Tibial artery (tissue), 4 donors: Measurements from ENCODE around the gene SON.
"Not testable (repeated sequence)": the region's sequence is repeated elsewhere in the genome, so short reads cannot be mapped to it uniquely, and the experiment has no call there.

Experiments
- DNase-seq, 2 donors: peaks; one replicate each; pipeline ENCODE4 v3.0.0-alpha.2; 2019
- H3K27ac ChIP-seq, 2 donors: fragments of 200-600 bp; sonication (generic) in 1 of 2; 1 replicate in 1 of 2; 2 replicates in 1 of 2; pipeline ENCODE4 v1.5.1; 2018 to 2019; ENCODE audit warnings: mild to moderate bottlenecking in 1 of 2
- H3K27me3 ChIP-seq, 2 donors: fragments of 200-600 bp; sonication (generic) in 1 of 2; one replicate each; pipeline versions ENCODE4 v1.5.1 to v1.6.0; 2016 to 2019
- H3K36me3 ChIP-seq, 3 donors: fragments of 200-600 bp; sonication (generic) in 2 of 3; one replicate each; pipeline ENCODE4 v1.5.1; 2016 to 2019; ENCODE audit warnings: mild to moderate bottlenecking in 2 of 3
- H3K4me1 ChIP-seq, 4 donors: fragments of 200-600 bp; sonication (generic) in 2 of 4; 1 replicate in 3 of 4; 2 replicates in 1 of 4; pipeline ENCODE4 v1.5.1; 2016 to 2019
- H3K4me3 ChIP-seq, 2 donors: fragments of 200-600 bp; sonication (generic) in 1 of 2; 1 replicate in 1 of 2; 2 replicates in 1 of 2; pipeline ENCODE4 v1.5.1; 2018 to 2019; ENCODE audit warnings: mild to moderate bottlenecking in 2 of 2
- H3K9me3 ChIP-seq, 3 donors: fragments of 200-600 bp; sonication (generic) in 1 of 3; one replicate each; pipeline ENCODE4 v1.5.1; 2016 to 2019
- intact Hi-C: fragments of 100-400 bp; cut with DNase I; formaldehyde crosslinking; loops from one replicate; pipeline ENCODE4 v1.15.0; 2023; ENCODE audit warnings: low total_unique reads
- TF ChIP-seq, protein P1 (sequence below), 2 experiments: fragments of 200-600 bp in 1 of 2; fragments of 450-650 bp in 1 of 2; IDR thresholded peaks; one replicate each; pipeline ENCODE4 v1.5.1; 2017 to 2019; ENCODE audit warnings: antibody characterized with exemption in 2 of 2, mild to moderate bottlenecking in 1 of 2, moderate library complexity in 1 of 2

The SON gene

DNA sequence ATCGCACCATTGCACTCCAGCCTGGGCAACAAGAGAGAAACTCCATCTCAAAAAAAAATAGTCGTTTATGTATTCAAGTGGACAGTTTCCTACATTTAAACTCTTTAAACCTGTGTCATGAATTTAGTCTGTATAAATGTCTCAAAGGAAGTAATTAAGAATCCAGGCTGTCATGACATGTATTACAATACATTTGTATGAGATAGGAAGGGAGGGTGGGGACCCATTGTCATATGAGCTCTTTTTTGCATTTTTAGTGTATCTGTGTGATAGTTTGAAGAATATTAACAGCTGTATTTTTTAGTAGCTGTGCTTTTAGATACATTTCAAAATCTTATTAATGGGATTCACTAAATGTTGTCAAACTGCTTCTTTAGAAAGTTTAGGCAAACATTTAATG lies 25.6 kb downstream of the SON start:
- peaks cover 0 to 12% (median 0%) of the 10 kb centered on the region in 4 donors for H3K4me1 ChIP-seq
- DNase-seq = no peak
- TF ChIP-seq, protein P1, sequence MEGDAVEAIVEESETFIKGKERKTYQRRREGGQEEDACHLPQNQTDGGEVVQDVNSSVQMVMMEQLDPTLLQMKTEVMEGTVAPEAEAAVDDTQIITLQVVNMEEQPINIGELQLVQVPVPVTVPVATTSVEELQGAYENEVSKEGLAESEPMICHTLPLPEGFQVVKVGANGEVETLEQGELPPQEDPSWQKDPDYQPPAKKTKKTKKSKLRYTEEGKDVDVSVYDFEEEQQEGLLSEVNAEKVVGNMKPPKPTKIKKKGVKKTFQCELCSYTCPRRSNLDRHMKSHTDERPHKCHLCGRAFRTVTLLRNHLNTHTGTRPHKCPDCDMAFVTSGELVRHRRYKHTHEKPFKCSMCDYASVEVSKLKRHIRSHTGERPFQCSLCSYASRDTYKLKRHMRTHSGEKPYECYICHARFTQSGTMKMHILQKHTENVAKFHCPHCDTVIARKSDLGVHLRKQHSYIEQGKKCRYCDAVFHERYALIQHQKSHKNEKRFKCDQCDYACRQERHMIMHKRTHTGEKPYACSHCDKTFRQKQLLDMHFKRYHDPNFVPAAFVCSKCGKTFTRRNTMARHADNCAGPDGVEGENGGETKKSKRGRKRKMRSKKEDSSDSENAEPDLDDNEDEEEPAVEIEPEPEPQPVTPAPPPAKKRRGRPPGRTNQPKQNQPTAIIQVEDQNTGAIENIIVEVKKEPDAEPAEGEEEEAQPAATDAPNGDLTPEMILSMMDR (IDR thresholded peaks at IDR 0.05) = no peak
- H3K27ac ChIP-seq = no peak overlapping the region
- peaks cover 45 to 72% (median 64%) of the 10 kb centered on the region in 3 donors for H3K36me3 ChIP-seq
- intact Hi-C loops = no loop called here
- H3K9me3 ChIP-seq = no peaks in the 10 kb centered on the region
- H3K4me3 ChIP-seq = no peak overlapping the region
- no peaks in the 10 kb centered on the region for H3K27me3 ChIP-seq

- Histone ChIP-seq H3K27me3 (no peaks in the 10 kb centered on the region), H3K4me3 (no peak overlapping the region), H3K36me3 (peaks cover 59 to 76% (median 68%) of the 10 kb centered on the region in 3 donors), H3K4me1 (peaks cover 0 to 12% (median 0%) of the 10 kb centered on the region in 4 donors), H3K9me3 (no peaks in the 10 kb centered on the region), H3K27ac (no peak overlapping the region)
- no peak for DNase-seq
- TF ChIP-seq, protein P1 (IDR thresholded peaks at IDR 0.05) = no peak
- intact Hi-C loops = no loop called here
Measured at GRCh38 chr21:33569991-33570390, 27.2 kb downstream of the SON start.

- Histone ChIP-seq H3K9me3 (no peaks in the 10 kb centered on the region), H3K4me1 (peaks cover 0 to 12% (median 0%) of the 10 kb centered on the region in 4 donors), H3K36me3 (peaks cover 80 to 92% (median 84%) of the 10 kb centered on the region in 3 donors), H3K27me3 (no peaks in the 10 kb centered on the region), H3K27ac (peak overlapping the region in 1 of 2 donors; percentile 44), H3K4me3 (no peak overlapping the region)
- TF ChIP-seq, protein P1 (IDR thresholded peaks at IDR 0.05) = no peak
- intact Hi-C loops = no loop called here
- DNase-seq = no peak
Measured at GRCh38 chr21:33572350-33572749, 29.5 kb downstream of the SON start.

DNA sequence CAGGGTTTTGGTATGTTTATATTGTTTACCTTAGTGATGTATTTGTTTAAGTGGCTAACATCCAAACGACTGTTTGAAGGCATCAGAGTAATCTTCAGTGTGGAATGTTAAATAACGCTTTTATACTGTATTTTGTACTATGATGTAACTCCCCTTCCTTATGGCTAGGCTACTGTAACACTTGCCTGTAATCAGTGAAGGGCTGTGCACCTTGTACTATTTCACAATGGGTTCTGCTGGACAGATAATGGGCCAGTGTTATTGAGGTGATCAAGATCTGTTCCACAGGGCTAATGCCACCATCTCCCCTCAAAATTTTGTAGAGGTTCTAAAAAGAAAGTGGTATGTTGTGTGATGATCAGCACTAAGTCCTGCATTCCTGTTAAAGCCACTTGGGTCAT lies 33.9 kb downstream of the SON start:
- intact Hi-C loops, H3K27me3 ChIP-seq, DNase-seq, H3K4me3 ChIP-seq, H3K9me3 ChIP-seq, H3K27ac ChIP-seq: not testable (repeated sequence)
- Histone ChIP-seq H3K36me3 (peaks cover 51 to 53% (median 51%) of the 10 kb centered on the region in 3 donors), H3K4me1 (peaks cover 0 to 14% (median 0%) of the 10 kb centered on the region in 4 donors)

DNA sequence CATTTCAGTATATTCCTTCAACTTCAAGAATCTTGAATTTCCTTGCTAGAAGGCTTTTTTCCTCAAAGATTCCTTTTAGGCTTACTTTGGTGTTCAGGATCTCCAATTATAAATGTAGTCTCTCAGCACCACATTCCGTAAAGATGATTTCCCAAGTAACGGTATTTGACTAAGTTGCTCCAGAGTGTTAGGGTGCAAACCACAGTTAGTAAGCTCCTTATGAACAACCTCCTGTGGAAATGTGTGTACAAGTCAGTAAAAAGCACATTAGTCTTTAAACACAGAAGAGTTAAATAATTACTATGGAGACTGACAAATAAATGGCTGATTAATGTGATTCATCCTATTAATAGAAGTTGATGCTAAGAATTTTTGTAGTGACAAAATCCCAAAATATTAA lies 35.4 kb downstream of the SON start:
- Histone ChIP-seq H3K27me3 (no peaks in the 10 kb centered on the region), H3K27ac (no peak overlapping the region), H3K36me3 (peaks cover 37 to 45% (median 39%) of the 10 kb centered on the region in 3 donors), H3K4me1 (peaks cover 0 to 3% (median 0%) of the 10 kb centered on the region in 4 donors), H3K9me3 (no peaks in the 10 kb centered on the region), H3K4me3 (no peak overlapping the region)
- intact Hi-C loops = no loop called here
- no peak for DNase-seq
- TF ChIP-seq, protein P1 (IDR thresholded peaks at IDR 0.05) = no peak

DNA sequence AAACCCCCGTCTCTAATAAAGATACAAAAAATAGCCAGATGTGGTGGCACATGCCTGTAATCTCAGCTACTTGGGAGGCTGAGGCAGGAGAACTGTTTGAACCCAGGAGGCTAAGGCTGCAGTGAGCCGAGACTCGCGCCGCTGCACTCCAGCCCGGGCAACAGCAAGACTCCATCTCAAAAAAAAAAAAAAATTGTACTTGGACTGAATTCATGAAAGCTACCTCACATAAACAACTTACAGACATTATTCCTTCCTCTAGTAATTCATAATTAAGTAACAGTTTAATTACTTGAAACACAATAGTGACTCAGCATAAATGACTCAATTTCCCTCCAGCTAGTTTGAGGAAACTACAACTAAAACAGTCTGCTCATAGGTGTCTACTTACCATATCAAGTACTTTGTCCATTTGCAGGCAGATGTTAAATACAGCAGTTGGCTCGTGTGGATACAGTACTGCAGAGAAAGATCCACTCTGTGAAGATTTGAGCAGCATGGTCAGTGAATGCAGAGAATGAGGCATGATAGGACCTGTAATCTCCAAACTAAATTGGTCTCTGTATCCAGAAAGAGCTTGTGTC lies 36.2 kb downstream of the SON start:
- intact Hi-C loops = no loop called here
- Histone ChIP-seq H3K4me3 (no peak overlapping the region), H3K27me3 (no peaks in the 10 kb centered on the region), H3K9me3 (no peaks in the 10 kb centered on the region), H3K4me1 (peaks cover 0 to 3% (median 0%) of the 10 kb centered on the region in 4 donors), H3K27ac (peak overlapping the region in 1 of 2 donors; percentile 4), H3K36me3 (peaks cover 29 to 38% (median 32%) of the 10 kb centered on the region in 3 donors)
- TF ChIP-seq, protein P1 (IDR thresholded peaks at IDR 0.05) = no peak
- no peak for DNase-seq
